Measurements from ENCODE around the gene SCUBE3. TPM values are rescaled to one million over a fixed set of nuclear protein-coding genes. Genes with fewer than 3 reads are reported as not detected.
A peak's percentile ranks its signal among the peaks of the same experiment; 100 is the strongest.

The SCUBE3 gene
- total RNA-seq, 2 experiments from 2014 or later = not detected

DNA sequence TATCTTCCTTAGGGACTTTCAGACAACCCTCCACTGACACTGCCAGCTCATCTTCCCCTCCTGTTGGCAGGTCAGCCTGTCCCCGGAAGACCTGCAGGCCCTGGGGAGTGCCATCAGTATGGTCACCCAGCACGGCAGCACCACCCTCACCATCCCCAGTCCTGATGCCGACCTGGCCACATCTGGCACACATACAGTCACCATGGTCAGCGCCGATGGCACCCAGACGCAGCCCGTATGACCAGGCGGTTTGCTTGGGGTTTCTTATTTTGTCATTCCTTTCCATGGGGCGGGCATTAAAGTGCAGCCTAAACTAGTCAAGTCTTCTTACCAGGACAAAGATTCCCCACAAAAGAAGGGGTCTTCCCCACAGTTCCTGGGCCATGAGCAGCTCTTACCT is 79.9 kb downstream of the SCUBE3 start:
- Mint-ChIP-seq H3K36me3 (ENCODE audit: low read depth) (peaks cover 11% of the 10 kb centered on the region), H3K27me3 (no peaks in the 10 kb centered on the region), H3K4me1 (peaks cover 7% of the 10 kb centered on the region), H3K27ac (no peak overlapping the region), H3K4me3 (no peak overlapping the region), H3K9me3 (ENCODE audit: low read depth) (no peaks in the 10 kb centered on the region)
- CTCF ChIA-PET = interaction anchor here (0.6 to 13.9 kb wide), 23 partner anchors 9 to 1392 kb away, joined by 3 to 277 read pairs (median 4); partner anchors contain the start of genes FANCE, RPL10A and ZNF76
- intact Hi-C loops (cut with DNase I, micrococcal nuclease) = loop anchor here in 1 of 2 experiments (1.0 kb wide), 1 partner anchor 175 kb away; the partner anchor contains the start of gene RPL10A
- DNase-seq (no peak), ATAC-seq (no peak)
- POLR2A ChIA-PET = interaction anchor here (0.6 kb wide), 1 partner anchor 177 kb away, joined by 3 read pairs; no protein-coding TSS in a partner anchor

DNA sequence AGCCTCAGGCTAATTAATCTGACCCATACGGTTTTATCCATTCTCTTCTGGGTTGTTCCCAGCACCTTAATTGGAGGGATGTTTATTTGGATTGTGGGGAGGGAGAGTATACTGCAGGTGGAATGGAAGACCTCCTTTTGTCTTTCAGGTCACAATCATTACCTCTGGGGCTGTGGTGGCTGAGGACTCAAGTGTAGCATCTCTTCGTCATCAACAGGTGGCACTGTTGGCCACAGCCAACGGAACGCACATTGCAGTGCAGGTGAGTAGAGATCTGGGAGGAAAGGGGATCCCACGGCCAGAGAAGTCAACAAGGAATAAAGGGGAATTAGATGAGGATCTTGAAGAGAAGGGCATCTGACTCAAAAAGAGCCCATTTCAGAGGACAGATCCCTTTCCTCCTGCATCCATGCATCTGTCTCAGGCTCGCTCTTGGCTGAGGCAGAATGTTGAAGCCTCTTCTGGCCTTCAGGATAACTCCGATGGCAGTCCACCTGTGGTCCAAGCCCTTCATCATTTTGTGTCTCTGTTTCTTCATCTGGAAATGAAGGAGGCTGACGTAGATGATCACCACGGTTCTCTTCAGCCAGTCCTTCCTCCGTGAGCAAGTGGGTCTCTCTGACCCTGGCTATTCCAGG is 80.7 kb downstream of the SCUBE3 start:
- ChIA-PET POLR2A (interaction anchor here (0.6 kb wide), 1 partner anchor 177 kb away, joined by 3 read pairs; no protein-coding TSS in a partner anchor), CTCF (interaction anchor here (0.6 to 13.9 kb wide), 20 partner anchors 9 to 193 kb away, joined by 3 to 277 read pairs (median 4); partner anchors contain the start of genes FANCE, RPL10A and ZNF76)
- Mint-ChIP-seq H3K36me3 (ENCODE audit: low read depth) (peaks cover 13% of the 10 kb centered on the region), H3K27ac (no peak overlapping the region), H3K27me3 (no peaks in the 10 kb centered on the region), H3K9me3 (ENCODE audit: low read depth) (no peaks in the 10 kb centered on the region), H3K4me1 (peaks cover 14% of the 10 kb centered on the region), H3K4me3 (no peak overlapping the region)
- ATAC-seq (peak; percentile 36), DNase-seq (peak; percentile 72)
- intact Hi-C loops (cut with DNase I, micrococcal nuclease) = loop anchor here in 1 of 2 experiments (1.0 kb wide), 1 partner anchor 174 kb away; the partner anchor contains the start of gene RPL10A

DNA sequence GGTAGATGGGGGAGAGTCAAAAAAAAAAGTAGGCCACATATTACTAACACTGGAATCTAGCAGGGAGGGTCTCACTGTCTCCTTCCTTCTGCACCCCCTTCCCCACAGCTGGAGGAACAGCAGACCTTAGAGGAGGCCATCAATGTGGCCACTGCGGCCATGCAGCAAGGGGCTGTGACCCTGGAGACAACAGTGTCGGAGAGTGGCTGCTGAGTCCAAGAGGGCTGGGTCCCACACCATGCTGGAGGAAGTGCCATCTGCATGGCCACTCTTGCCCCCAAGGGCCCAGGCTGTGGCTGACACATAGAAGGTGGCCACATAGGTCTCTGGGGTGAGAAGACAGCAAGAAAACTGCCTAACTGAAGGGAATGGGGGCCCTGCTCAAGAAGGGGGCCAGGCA is 81.3 kb downstream of the SCUBE3 start:
- intact Hi-C loops (cut with DNase I, micrococcal nuclease) = loop anchor here in 1 of 2 experiments (5.0 kb wide), 1 partner anchor 442 kb away; the partner anchor contains the start of gene ARMC12
- no peak overlapping the region for H3K27ac Mint-ChIP-seq

DNA sequence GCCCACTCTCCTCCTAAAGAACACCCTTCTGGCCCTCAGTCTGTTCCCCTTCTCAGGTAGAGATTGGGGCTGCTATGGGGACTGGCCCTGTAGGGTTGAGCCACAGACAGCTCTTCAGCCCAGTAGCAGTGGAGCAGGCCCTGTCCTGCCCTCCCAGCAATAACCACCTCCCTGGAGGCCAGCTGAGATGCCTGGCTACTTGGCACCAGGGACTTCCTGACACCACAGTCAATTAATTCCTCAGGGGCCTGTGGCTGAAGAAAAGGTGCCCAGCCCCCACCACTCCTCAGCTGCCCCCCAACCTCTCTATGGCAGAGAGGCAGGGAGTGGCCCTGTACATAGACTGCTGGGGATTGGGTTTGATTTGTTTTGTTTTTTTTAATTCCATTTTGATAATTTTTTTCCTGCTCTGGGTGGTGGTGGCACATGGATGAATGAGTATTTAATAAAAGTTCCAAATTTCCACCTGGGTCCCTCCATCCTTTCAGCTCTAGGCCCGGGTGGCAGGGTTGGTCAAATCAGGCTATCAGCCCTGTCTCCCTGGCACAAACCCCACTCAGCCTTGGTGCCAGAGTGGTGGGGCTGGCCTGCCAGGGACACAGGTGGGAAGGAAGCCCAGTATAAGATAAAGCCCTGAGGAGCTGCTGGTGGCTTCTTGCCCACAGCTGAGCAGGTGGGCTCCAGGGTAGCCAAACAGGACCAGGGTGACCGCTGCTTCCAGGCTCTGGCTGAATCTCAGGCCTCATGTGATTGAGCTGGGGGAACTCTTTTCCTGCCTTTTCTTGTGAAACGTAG is 82.0 kb downstream of the SCUBE3 start:
- ATAC-seq (no peak), DNase-seq (no peak)
- H3K27ac Mint-ChIP-seq = no peak overlapping the region
- POLR2A ChIA-PET = interaction anchor here (0.6 to 0.7 kb wide), 2 partner anchors 33 to 1595 kb away, joined by 3 to 4 read pairs; no protein-coding TSS in a partner anchor
- H3K9me3 Mint-ChIP-seq (ENCODE audit: low read depth) = no peaks in the 10 kb centered on the region
- no peaks in the 10 kb centered on the region for H3K27me3 Mint-ChIP-seq
- intact Hi-C loops (cut with DNase I, micrococcal nuclease) = loop anchor here in 1 of 2 experiments (5.0 kb wide), 1 partner anchor 442 kb away; the partner anchor contains the start of gene ARMC12
- CTCF ChIA-PET = interaction anchor here (0.5 to 13.9 kb wide), 17 partner anchors 9 to 1493 kb away, joined by 3 to 277 read pairs (median 6); partner anchors contain the start of genes PPARD and RPL10A
- H3K4me1 Mint-ChIP-seq = peaks cover 27% of the 10 kb centered on the region
- no peak overlapping the region for H3K4me3 Mint-ChIP-seq
- peaks cover 20% of the 10 kb centered on the region for H3K36me3 Mint-ChIP-seq (ENCODE audit: low read depth)

More for the DNA sequence above, 81.3 kb downstream of the SCUBE3 start:
- no peaks in the 10 kb centered on the region for H3K27me3 Mint-ChIP-seq
- H3K4me1 Mint-ChIP-seq = peaks cover 20% of the 10 kb centered on the region
- peaks cover 18% of the 10 kb centered on the region for H3K36me3 Mint-ChIP-seq (ENCODE audit: low read depth)
- H3K9me3 Mint-ChIP-seq (ENCODE audit: low read depth) = no peaks in the 10 kb centered on the region
- ATAC-seq (no peak), DNase-seq (no peak)
- H3K4me3 Mint-ChIP-seq = no peak overlapping the region
- POLR2A ChIA-PET = no interaction called here
- CTCF ChIA-PET = interaction anchor here (0.5 to 13.9 kb wide), 10 partner anchors 9 to 1494 kb away, joined by 3 to 277 read pairs (median 6); partner anchors contain the start of gene PPARD

DNA sequence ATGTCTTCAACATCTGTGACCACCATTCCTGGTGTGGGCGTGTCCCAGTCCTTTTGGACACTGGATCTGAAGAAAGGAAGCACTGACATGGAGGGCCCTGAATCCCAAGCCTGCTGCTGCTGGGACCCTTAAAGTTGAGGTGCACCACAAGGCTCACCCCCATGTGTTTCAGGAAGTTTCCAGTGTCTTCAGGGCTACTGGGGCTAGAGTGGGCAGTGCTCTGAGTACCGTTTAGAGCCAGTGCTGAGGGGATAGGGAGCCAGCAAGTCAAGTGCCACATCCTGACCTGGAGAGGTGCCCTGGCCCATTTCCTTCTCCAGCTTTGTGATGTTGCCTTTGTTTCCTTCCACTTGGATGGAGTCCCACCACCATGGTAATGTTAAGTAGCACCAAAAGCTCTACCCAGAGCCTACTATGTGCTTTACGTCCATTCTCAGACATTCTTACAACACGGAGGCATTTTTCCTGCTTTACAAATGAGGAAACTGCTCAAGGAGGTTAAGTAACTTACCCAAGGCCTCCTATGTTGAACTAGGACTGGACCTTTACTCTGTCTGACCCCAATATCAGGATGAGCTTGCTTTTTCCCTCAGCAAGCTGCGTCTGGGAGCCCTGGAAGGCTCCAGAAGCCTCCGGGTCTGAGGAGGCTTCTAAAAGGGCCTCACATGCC is 83.3 kb downstream of the SCUBE3 start:
- ChIA-PET POLR2A (no interaction called here), CTCF (interaction anchor here (0.5 to 13.9 kb wide), 18 partner anchors 8 to 1360 kb away, joined by 3 to 277 read pairs (median 4); partner anchors contain the start of genes PPARD and RPL10A)
- intact Hi-C loops (cut with DNase I, micrococcal nuclease) = loop anchor here (1.0 to 5.0 kb wide), 7 partner anchors 30 to 440 kb away; partner anchors contain the start of genes PPARD (in 2 of the 2), ARMC12 (in 1 of the 2), RPL10A (in 1 of the 2) and TEAD3 (in 1 of the 2)
- Mint-ChIP-seq H3K4me1 (peaks cover 40% of the 10 kb centered on the region), H3K27me3 (no peaks in the 10 kb centered on the region), H3K36me3 (ENCODE audit: low read depth) (peaks cover 19% of the 10 kb centered on the region), H3K4me3 (peak overlapping the region; percentile 89), H3K9me3 (ENCODE audit: low read depth) (no peaks in the 10 kb centered on the region), H3K27ac (peak overlapping the region; percentile 96)
- ATAC-seq (no peak), DNase-seq (no peak)

DNA sequence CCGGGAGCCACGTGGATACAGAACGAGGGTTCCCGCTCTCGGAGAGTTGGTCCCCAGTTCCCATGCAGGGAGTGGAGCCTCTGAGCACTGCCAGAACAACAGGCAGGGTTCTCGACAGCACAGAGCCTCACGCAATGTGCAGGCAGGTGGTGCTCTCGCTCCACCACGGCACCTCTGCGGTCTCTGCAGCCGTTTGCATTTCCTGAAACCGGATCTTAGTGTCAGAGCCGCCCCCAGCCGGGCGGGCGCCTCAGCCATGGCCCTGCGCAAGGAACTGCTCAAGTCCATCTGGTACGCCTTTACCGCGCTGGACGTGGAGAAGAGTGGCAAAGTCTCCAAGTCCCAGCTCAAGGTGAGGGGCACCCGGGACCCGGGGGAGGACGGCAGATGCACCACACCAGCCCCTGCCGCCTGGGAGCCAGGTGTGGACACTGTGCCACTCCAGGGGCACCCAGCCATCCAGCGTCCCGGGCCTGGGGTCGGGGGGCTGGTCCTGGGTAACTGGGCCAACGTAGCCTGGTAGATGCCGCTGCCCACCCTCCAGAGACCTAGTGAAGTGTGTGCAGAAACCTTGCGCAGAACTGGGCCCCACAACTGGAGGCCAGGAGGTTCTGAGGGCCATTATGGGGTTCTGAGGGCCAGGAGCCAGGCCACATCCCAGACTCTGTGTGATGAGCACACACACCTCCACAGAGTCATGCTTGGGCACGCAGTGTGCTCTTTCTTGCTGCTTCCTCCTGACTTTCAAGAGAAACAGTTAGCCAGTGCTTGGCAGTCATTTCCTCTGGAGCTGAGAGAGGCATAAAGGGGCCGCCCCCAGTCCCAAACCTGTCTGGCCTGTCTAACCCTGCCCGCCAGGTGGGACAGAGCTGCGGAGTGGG is 84.1 kb downstream of the SCUBE3 start, which contains the start of gene DEF6:
Gene DEF6 (plus strand): TSS at position 218 of the 881 bp plus-strand sequence. CDS start 39 bp downstream, at position 257.
- H3K27me3 Mint-ChIP-seq = no peaks in the 10 kb centered on the region
- H3K36me3 Mint-ChIP-seq (ENCODE audit: low read depth) = peaks cover 19% of the 10 kb centered on the region
- intact Hi-C loops (cut with DNase I, micrococcal nuclease) = loop anchor here (1.0 to 5.0 kb wide), 8 partner anchors 12 to 439 kb away; partner anchors contain the start of genes PPARD (in 2 of the 2), RPL10A (in 2 of the 2), ARMC12 (in 1 of the 2) and TEAD3 (in 1 of the 2)
- ChIA-PET CTCF (interaction anchor here (0.5 to 13.9 kb wide), 20 partner anchors 8 to 390 kb away, joined by 3 to 277 read pairs (median 4); partner anchors contain the start of gene PPARD), POLR2A (interaction anchor here (0.6 to 1.0 kb wide), 3 partner anchors 30 to 616 kb away, joined by 3 read pairs; no protein-coding TSS in a partner anchor)
- H3K27ac Mint-ChIP-seq = peak within 1 kb of the TSS; percentile 96
- no peaks in the 10 kb centered on the region for H3K9me3 Mint-ChIP-seq (ENCODE audit: low read depth)
- ATAC-seq (peak; percentile 82), DNase-seq (peak; percentile 95)
- H3K4me1 Mint-ChIP-seq = peaks cover 48% of the 10 kb centered on the region
- peak within 1 kb of the TSS; percentile 89 for H3K4me3 Mint-ChIP-seq

DNA sequence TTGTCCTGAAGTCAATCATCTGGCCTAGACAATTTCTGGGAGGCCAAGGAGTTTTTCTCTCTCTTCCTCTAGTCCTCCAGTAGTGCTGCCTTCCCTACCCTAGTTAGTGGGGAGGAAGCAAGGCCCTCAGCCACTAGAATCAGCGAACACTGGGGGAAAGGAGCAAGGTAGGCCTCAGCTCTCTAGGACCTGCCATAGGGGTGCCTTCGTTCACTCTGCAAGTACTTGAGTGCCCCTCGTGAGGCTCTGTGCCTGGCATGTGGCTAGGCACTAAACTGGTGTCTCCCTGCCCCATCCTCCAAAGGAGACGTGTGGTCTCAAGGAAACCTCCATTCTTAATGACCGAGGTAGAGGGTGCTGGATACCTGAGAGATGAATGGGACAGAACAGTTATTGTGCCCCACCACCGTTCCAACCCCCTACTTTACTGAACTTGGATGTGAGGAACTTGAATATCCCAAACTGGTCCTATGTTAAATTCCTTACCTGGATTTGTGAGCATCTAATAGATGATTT is 84.9 kb downstream of the SCUBE3 start:
- peaks cover 25% of the 10 kb centered on the region for H3K36me3 Mint-ChIP-seq (ENCODE audit: low read depth)
- DNase-seq (peak; percentile 44), ATAC-seq (no peak)
- intact Hi-C loops (cut with DNase I, micrococcal nuclease) = loop anchor here in 1 of 2 experiments (1.0 to 5.0 kb wide), 3 partner anchors 12 to 439 kb away; partner anchors contain the start of genes ARMC12 and RPL10A
- H3K27ac Mint-ChIP-seq = peak overlapping the region; percentile 96
- H3K9me3 Mint-ChIP-seq (ENCODE audit: low read depth) = no peaks in the 10 kb centered on the region
- ChIA-PET CTCF (interaction anchor here (0.6 to 13.9 kb wide), 10 partner anchors 9 to 277 kb away, joined by 3 to 277 read pairs (median 6); partner anchors contain the start of gene PPARD), POLR2A (interaction anchor here (0.6 to 1.0 kb wide), 3 partner anchors 29 to 617 kb away, joined by 3 read pairs; no protein-coding TSS in a partner anchor)
- H3K4me1 Mint-ChIP-seq = peaks cover 55% of the 10 kb centered on the region
- no peaks in the 10 kb centered on the region for H3K27me3 Mint-ChIP-seq
- peak overlapping the region; percentile 89 for H3K4me3 Mint-ChIP-seq

DNA sequence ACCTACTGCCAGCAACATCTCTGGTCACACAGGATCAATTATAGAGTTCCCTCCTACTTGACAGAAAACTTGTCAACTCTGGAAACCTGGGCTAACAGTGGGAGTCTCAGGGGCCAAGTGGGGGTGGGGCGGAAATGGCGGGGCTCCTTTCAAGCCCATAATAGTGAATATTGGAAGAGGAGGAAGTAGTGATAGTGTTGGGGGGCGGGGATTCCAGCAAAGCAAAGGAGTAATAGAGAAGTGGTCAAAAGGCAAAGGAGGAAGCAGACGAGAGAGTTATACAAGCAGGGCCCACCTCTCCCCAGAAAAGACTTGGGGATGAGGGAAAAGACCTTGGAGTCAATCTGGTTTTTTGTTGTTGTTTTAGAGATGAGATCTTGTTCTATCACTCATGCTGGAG is 85.9 kb downstream of the SCUBE3 start:
- Mint-ChIP-seq H3K9me3 (ENCODE audit: low read depth) (no peaks in the 10 kb centered on the region), H3K27me3 (no peaks in the 10 kb centered on the region), H3K4me1 (peaks cover 65% of the 10 kb centered on the region), H3K4me3 (peak overlapping the region; percentile 89), H3K36me3 (ENCODE audit: low read depth) (peaks cover 28% of the 10 kb centered on the region), H3K27ac (peak overlapping the region; percentile 96)
- no peak for ATAC-seq
- ChIA-PET CTCF (interaction anchor here (0.6 to 13.9 kb wide), 6 partner anchors 9 to 171 kb away, joined by 3 to 277 read pairs (median 8); partner anchors contain the start of gene PPARD), POLR2A (no interaction called here)
- peak; percentile 46 for DNase-seq
- intact Hi-C loops (cut with DNase I, micrococcal nuclease) = loop anchor here (5.0 to 10.0 kb wide), 3 partner anchors 412 to 825 kb away; partner anchors contain the start of genes ANKS1A (in 1 of the 2), ARMC12 (in 1 of the 2) and TAF11 (in 1 of the 2)

DNA sequence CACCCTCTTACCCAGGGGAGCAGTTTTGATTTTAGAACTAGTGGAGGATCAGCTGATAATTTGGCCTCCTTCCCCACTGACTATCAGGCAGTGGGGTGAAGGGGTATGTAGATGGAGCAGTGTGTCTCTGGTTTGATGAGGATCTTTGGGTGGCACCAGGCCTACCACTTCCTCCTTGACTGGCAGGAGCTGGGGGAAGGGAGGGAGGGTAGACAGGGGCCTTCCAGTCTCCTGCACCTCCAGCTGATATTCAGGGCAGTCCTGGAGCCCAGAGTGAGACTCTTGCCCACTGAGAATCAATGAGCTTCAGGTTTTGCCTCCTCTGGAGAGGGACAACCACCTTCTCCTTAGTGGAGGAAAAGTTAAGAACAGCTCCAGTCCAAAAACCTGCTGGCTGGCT is 87.1 kb downstream of the SCUBE3 start:
- Mint-ChIP-seq H3K9me3 (ENCODE audit: low read depth) (no peaks in the 10 kb centered on the region), H3K27ac (peak overlapping the region; percentile 96), H3K4me3 (peak overlapping the region; percentile 89), H3K27me3 (no peaks in the 10 kb centered on the region), H3K4me1 (peaks cover 68% of the 10 kb centered on the region), H3K36me3 (ENCODE audit: low read depth) (peaks cover 28% of the 10 kb centered on the region)
- POLR2A ChIA-PET = interaction anchor here (1.1 to 1.4 kb wide), 4 partner anchors 11 to 173 kb away, joined by 3 to 5 read pairs (median 4); no protein-coding TSS in a partner anchor
- DNase-seq (peak; percentile 58), ATAC-seq (no peak)
- intact Hi-C loops (cut with DNase I, micrococcal nuclease) = loop anchor here in 1 of 2 experiments (5.0 to 10.0 kb wide), 2 partner anchors 414 to 824 kb away; partner anchors contain the start of genes ANKS1A and TAF11
- CTCF ChIA-PET = interaction anchor here (0.9 to 13.9 kb wide), 7 partner anchors 11 to 149 kb away, joined by 3 to 277 read pairs (median 4); no protein-coding TSS in a partner anchor

All from activated CD4-positive, alpha-beta T cell treated with anti-CD3 and anti-CD28 coated beads for 36 hours (primary cell).